Measurements from ENCODE around the gene HOXA13. TPM values are rescaled to one million over a fixed set of nuclear protein-coding genes. Genes with fewer than 3 reads are reported as not detected.

The HOXA13 gene
- total RNA-seq, 1 experiment from 2014 or later: 0.35 TPM

- H4K20me1 ChIP-seq (ENCODE audit: insufficient read depth): no peaks in the 10 kb centered on the region
- H3K36me3 ChIP-seq (ENCODE audit: low read depth): no peaks in the 10 kb centered on the region
- no peaks in the 10 kb centered on the region for H3K9me2 ChIP-seq (ENCODE audit: insufficient read depth)
- 0 out of 2 replicates have a peak, but pooled peaks cover 8% of the 10 kb centered on the region for H3K4me1 ChIP-seq (replicated peaks; ENCODE audit: insufficient read depth)
- no peak overlapping the region for H2AFZ ChIP-seq
- BruUV-seq (replicated peaks): no TSS peak
- 0 out of 2 replicates have a peak, but pooled peaks cover 4% of the 10 kb centered on the region for H3F3A ChIP-seq (ENCODE audit: insufficient read depth, low read depth)
- H3K4me2 ChIP-seq: no peak overlapping the region
- no peak overlapping the region for H3K4me3 ChIP-seq
- ChIA-PET CTCF (no interaction called here), POLR2A (ENCODE audit: unreplicated experiment) (no interaction called here)
- no peaks in the 10 kb centered on the region for H3K9me3 ChIP-seq (ENCODE audit: insufficient read depth, low read depth)
- H3K27ac ChIP-seq: no peak overlapping the region
- H3K79me2 ChIP-seq (ENCODE audit: low read depth): no peaks in the 10 kb centered on the region
- intact Hi-C loops (cut with micrococcal nuclease; ENCODE audit: unreplicated experiment): no loop called here
- DNase-seq: no peak
- H3K27me3 ChIP-seq (ENCODE audit: insufficient read depth, low read depth): no peaks in the 10 kb centered on the region
- TF ChIP-seq, protein P1, sequence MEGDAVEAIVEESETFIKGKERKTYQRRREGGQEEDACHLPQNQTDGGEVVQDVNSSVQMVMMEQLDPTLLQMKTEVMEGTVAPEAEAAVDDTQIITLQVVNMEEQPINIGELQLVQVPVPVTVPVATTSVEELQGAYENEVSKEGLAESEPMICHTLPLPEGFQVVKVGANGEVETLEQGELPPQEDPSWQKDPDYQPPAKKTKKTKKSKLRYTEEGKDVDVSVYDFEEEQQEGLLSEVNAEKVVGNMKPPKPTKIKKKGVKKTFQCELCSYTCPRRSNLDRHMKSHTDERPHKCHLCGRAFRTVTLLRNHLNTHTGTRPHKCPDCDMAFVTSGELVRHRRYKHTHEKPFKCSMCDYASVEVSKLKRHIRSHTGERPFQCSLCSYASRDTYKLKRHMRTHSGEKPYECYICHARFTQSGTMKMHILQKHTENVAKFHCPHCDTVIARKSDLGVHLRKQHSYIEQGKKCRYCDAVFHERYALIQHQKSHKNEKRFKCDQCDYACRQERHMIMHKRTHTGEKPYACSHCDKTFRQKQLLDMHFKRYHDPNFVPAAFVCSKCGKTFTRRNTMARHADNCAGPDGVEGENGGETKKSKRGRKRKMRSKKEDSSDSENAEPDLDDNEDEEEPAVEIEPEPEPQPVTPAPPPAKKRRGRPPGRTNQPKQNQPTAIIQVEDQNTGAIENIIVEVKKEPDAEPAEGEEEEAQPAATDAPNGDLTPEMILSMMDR (conservative IDR thresholded peaks at IDR 0.05): no peak
- no peak for TF ChIP-seq EZH2 (IDR thresholded peaks at IDR 0.05; ENCODE audit: low read depth)
These were observed 46.4 kb downstream of the HOXA13 start for GRCh38 chr7:27153526-27153925.

DNA sequence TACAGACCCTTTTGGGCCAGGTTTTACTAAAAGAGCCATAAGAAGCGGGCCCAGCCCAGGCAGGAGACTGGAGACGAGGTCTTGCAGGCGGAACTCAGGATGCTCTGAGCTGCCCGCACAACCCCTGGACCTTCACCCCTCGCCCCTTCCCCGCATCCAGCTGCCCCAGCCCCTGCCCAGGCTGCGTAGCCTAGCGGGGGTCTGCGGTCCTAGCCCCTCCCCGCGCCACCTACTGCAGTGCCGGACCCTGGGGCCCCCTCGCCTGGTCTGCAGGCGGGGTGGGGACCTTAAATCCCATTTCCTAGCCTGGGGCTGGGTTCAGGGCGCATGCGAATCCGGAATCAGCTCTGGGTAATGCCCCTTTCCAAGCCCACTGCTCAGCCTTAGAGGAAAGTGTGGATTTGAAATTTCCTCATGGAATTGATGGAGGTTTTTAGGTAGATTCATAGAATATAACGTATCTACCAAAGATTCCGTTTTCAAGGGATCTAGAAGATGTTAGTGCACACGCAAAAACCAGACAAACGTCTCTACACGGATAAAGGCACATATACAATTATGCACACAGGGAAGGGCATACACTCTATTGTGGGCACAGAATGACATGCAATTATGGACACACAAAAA is 47.0 kb downstream of the HOXA13 start:
- no peaks in the 10 kb centered on the region for H3K27me3 ChIP-seq (ENCODE audit: insufficient read depth, low read depth)
- ChIA-PET CTCF (no interaction called here), POLR2A (ENCODE audit: unreplicated experiment) (no interaction called here)
- no peaks in the 10 kb centered on the region for H3K9me2 ChIP-seq (ENCODE audit: insufficient read depth)
- H3F3A ChIP-seq (ENCODE audit: insufficient read depth, low read depth): 0 out of 2 replicates have a peak, but pooled peaks cover 4% of the 10 kb centered on the region
- BruUV-seq (replicated peaks): no TSS peak
- no peak overlapping the region for H3K4me3 ChIP-seq
- no peak overlapping the region for H3K4me2 ChIP-seq
- H2AFZ ChIP-seq: no peak overlapping the region
- DNase-seq: no peak
- intact Hi-C loops (cut with micrococcal nuclease; ENCODE audit: unreplicated experiment): no loop called here
- no peaks in the 10 kb centered on the region for H3K79me2 ChIP-seq (ENCODE audit: low read depth)
- no peak overlapping the region for H3K27ac ChIP-seq
- TF ChIP-seq, protein P1 (conservative IDR thresholded peaks at IDR 0.05): no peak
- no peak for TF ChIP-seq EZH2 (IDR thresholded peaks at IDR 0.05; ENCODE audit: low read depth)
- no peaks in the 10 kb centered on the region for H3K36me3 ChIP-seq (ENCODE audit: low read depth)
- no peaks in the 10 kb centered on the region for H3K9me3 ChIP-seq (ENCODE audit: insufficient read depth, low read depth)
- 0 out of 2 replicates have a peak, but pooled peaks cover 11% of the 10 kb centered on the region for H3K4me1 ChIP-seq (replicated peaks; ENCODE audit: insufficient read depth)
- H4K20me1 ChIP-seq (ENCODE audit: insufficient read depth): no peaks in the 10 kb centered on the region

GRCh38 chr7:27151931-27152815 is 47.7 kb downstream of the HOXA13 start, which contains the start of gene HOXA3:
Gene HOXA3, minus strand, starts transcription at chr7:27152583. Its CDS starts 41,943 bp downstream, at chr7:27110640.
- no peak for TF ChIP-seq EZH2 (IDR thresholded peaks at IDR 0.05; ENCODE audit: low read depth)
- TF ChIP-seq, protein P1 (conservative IDR thresholded peaks at IDR 0.05): no peak
- POLR2A ChIA-PET (ENCODE audit: unreplicated experiment): interaction anchor here (0.6 kb wide), 1 partner anchor 472 kb away, joined by 9 read pairs; no protein-coding TSS in a partner anchor
- Histone ChIP-seq H3F3A (ENCODE audit: insufficient read depth, low read depth) (0 out of 2 replicates have a peak, but pooled peaks cover 4% of the 10 kb centered on the region), H2AFZ (no peak within 1 kb of the TSS), H3K27ac (no peak within 1 kb of the TSS), H3K79me2 (ENCODE audit: low read depth) (no peaks in the 10 kb centered on the region), H3K4me3 (no peak within 1 kb of the TSS), H3K27me3 (ENCODE audit: insufficient read depth, low read depth) (no peaks in the 10 kb centered on the region), H3K36me3 (ENCODE audit: low read depth) (no peaks in the 10 kb centered on the region), H3K9me2 (ENCODE audit: insufficient read depth) (no peaks in the 10 kb centered on the region), H4K20me1 (ENCODE audit: insufficient read depth) (no peaks in the 10 kb centered on the region), H3K4me2 (no peak within 1 kb of the TSS), H3K4me1 (replicated peaks; ENCODE audit: insufficient read depth) (0 out of 2 replicates have a peak, but pooled peaks cover 11% of the 10 kb centered on the region), H3K9me3 (ENCODE audit: insufficient read depth, low read depth) (no peaks in the 10 kb centered on the region)
- CTCF ChIA-PET: no interaction called here
- no peak for DNase-seq
- no TSS peak for BruUV-seq (replicated peaks)
- intact Hi-C loops (cut with micrococcal nuclease; ENCODE audit: unreplicated experiment): no loop called here
